ENCODE data around the gene PPP4R3A. TPM values are rescaled to one million over a fixed set of nuclear protein-coding genes. Genes with fewer than 3 reads are reported as not detected.
"Not testable (repeated sequence)": the region's sequence is repeated elsewhere in the genome, so short reads cannot be mapped to it uniquely, and the experiment has no call there.

Gene PPP4R3A
- total RNA-seq, 3 donors from 2014 or later (not counting 1 experiment from before 2014, with no cell fraction given) = 168 to 216 (median 180) TPM

- no peaks in the 10 kb centered on the region for H3K27me3 ChIP-seq (ENCODE audit: control insufficient read depth, insufficient read depth, low read length)
- TF ChIP-seq CTCF (IDR thresholded peaks at IDR 0.05) = no peak
- no peak for DNase-seq
- H3K9me3 ChIP-seq (ENCODE audit: control insufficient read depth, insufficient read depth, low read length) = no peaks in the 10 kb centered on the region
- H3K9me3 Mint-ChIP-seq = no peaks in the 10 kb centered on the region
- intact Hi-C loops (cut with micrococcal nuclease) = no loop called here
- H3K4me3 Mint-ChIP-seq = peak overlapping the region; percentile 1
- WGBS (ENCODE audit: insufficient coverage) = 94% methylated on average over 9 of the region's 11 CpGs
- no peak for ATAC-seq
- H3K4me3 ChIP-seq (ENCODE audit: low read length) = no peak overlapping the region
- H3K36me3 Mint-ChIP-seq = peaks cover 7% of the 10 kb centered on the region
- H3K27ac Mint-ChIP-seq = peak overlapping the region; percentile 39 to 71
- peaks cover 45% of the 10 kb centered on the region for H3K4me1 ChIP-seq (ENCODE audit: control insufficient read depth, insufficient read depth, low read length)
- no peaks in the 10 kb centered on the region for H3K27me3 Mint-ChIP-seq (ENCODE audit: low read depth in 2 of 2)
- H3K36me3 ChIP-seq (ENCODE audit: control insufficient read depth, insufficient read depth, low read length) = peaks cover 25% of the 10 kb centered on the region
- H3K4me1 Mint-ChIP-seq = peaks cover 52 to 61% of the 10 kb centered on the region in 2 donors
- H3K27ac ChIP-seq (ENCODE audit: low read length) = no peak overlapping the region
Measured at GRCh38 chr14:91501951-91502930, 7.9 kb downstream of the PPP4R3A start.

- no peak overlapping the region for H3K27ac ChIP-seq (ENCODE audit: low read length)
- Mint-ChIP-seq H3K4me1 (peaks cover 61 to 63% of the 10 kb centered on the region in 2 donors), H3K4me3 (no peak overlapping the region), H3K27ac (peak overlapping the region; percentile 46 to 59), H3K27me3 (ENCODE audit: low read depth in 2 of 2) (no peaks in the 10 kb centered on the region), H3K36me3 (peaks cover 7% of the 10 kb centered on the region), H3K9me3 (no peaks in the 10 kb centered on the region)
- peaks cover 37% of the 10 kb centered on the region for H3K4me1 ChIP-seq (ENCODE audit: control insufficient read depth, insufficient read depth, low read length)
- no peaks in the 10 kb centered on the region for H3K27me3 ChIP-seq (ENCODE audit: control insufficient read depth, insufficient read depth, low read length)
- TF ChIP-seq CTCF (IDR thresholded peaks at IDR 0.05) = no peak
- H3K36me3 ChIP-seq (ENCODE audit: control insufficient read depth, insufficient read depth, low read length) = peaks cover 21% of the 10 kb centered on the region
- H3K4me3 ChIP-seq (ENCODE audit: low read length) = no peak overlapping the region
- 100% methylated on average over 1 of the region's 3 CpGs for WGBS (ENCODE audit: insufficient coverage)
- DNase-seq (no peak), ATAC-seq (no peak)
- H3K9me3 ChIP-seq (ENCODE audit: control insufficient read depth, insufficient read depth, low read length) = no peaks in the 10 kb centered on the region
- intact Hi-C loops (cut with micrococcal nuclease) = no loop called here
Measured at GRCh38 chr14:91501348-91501747, 8.8 kb downstream of the PPP4R3A start.

GRCh38 chr14:91496790-91497189, 13.3 kb downstream of the PPP4R3A start:
- no peaks in the 10 kb centered on the region for H3K9me3 Mint-ChIP-seq
- H3K4me3 ChIP-seq (ENCODE audit: low read length) = no peak overlapping the region
- no peak for DNase-seq
- no peak for ATAC-seq
- no peak for TF ChIP-seq CTCF (IDR thresholded peaks at IDR 0.05)
- WGBS (ENCODE audit: insufficient coverage) = 100% methylated on average over 1 of the region's 1 CpG
- H3K27me3 ChIP-seq (ENCODE audit: control insufficient read depth, insufficient read depth, low read length) = no peaks in the 10 kb centered on the region
- no peaks in the 10 kb centered on the region for H3K9me3 ChIP-seq (ENCODE audit: control insufficient read depth, insufficient read depth, low read length)
- peak overlapping the region; percentile 62 for H3K27ac ChIP-seq (ENCODE audit: low read length)
- peak overlapping the region; percentile 32 for H3K4me3 Mint-ChIP-seq
- H3K36me3 Mint-ChIP-seq = no peaks in the 10 kb centered on the region
- H3K4me1 Mint-ChIP-seq = peaks cover 75 to 79% of the 10 kb centered on the region in 2 donors
- H3K36me3 ChIP-seq (ENCODE audit: control insufficient read depth, insufficient read depth, low read length) = peaks cover 4% of the 10 kb centered on the region
- H3K4me1 ChIP-seq (ENCODE audit: control insufficient read depth, insufficient read depth, low read length) = peaks cover 42% of the 10 kb centered on the region
- H3K27me3 Mint-ChIP-seq (ENCODE audit: low read depth in 2 of 2) = no peaks in the 10 kb centered on the region
- peak overlapping the region; percentile 16 to 77 for H3K27ac Mint-ChIP-seq
- intact Hi-C loops (cut with micrococcal nuclease) = no loop called here

- not testable (repeated sequence) for H3K36me3 ChIP-seq (ENCODE audit: control insufficient read depth, insufficient read depth, low read length); H3K27me3 Mint-ChIP-seq (ENCODE audit: low read depth in 2 of 2); H3K9me3 ChIP-seq (ENCODE audit: control insufficient read depth, insufficient read depth, low read length); H3K27me3 ChIP-seq (ENCODE audit: control insufficient read depth, insufficient read depth, low read length); H3K9me3 Mint-ChIP-seq; DNase-seq; H3K36me3 Mint-ChIP-seq; H3K4me3 ChIP-seq (ENCODE audit: low read length)
- intact Hi-C loops (cut with micrococcal nuclease) = loop anchor here (2.0 kb wide), 1 partner anchor 14 kb away; no protein-coding TSS in a partner anchor
- peak overlapping the region; percentile 64 for H3K4me3 Mint-ChIP-seq
- WGBS (ENCODE audit: insufficient coverage) = 27% methylated on average over 5 of the region's 8 CpGs
- peak overlapping the region; percentile 16 to 77 for H3K27ac Mint-ChIP-seq
- peaks cover 45% of the 10 kb centered on the region for H3K4me1 ChIP-seq (ENCODE audit: control insufficient read depth, insufficient read depth, low read length)
- H3K4me1 Mint-ChIP-seq = peaks cover 65 to 74% of the 10 kb centered on the region in 2 donors
- ATAC-seq = peak; percentile 37 to 61 (median 53)
- peak overlapping the region; percentile 62 for H3K27ac ChIP-seq (ENCODE audit: low read length)
Measured at GRCh38 chr14:91494392-91495065, 15.6 kb downstream of the PPP4R3A start.

All from natural killer cell (primary cell).